C4-2B (cell line): ENCODE data around the gene NPIPA8.
"Not testable (repeated sequence)": the region's sequence is repeated elsewhere in the genome, so short reads cannot be mapped to it uniquely, and the experiment has no call there.

Experiments
- CTCF ChIP-seq: fragments of 450-650 bp; conservative IDR thresholded peaks from 2 replicates; pipeline ENCODE4 v1.5.1; 2017; ENCODE audit warnings: mild to moderate bottlenecking
- ZFX ChIP-seq: fragments of 450-650 bp; IDR thresholded peaks from 2 replicates; pipeline ENCODE4 v1.6.1; 2017

GRCh38 chr16:18293337-18293956 lies 43.1 kb downstream of the NPIPA8 start:
- not testable (repeated sequence) for TF ChIP-seq CTCF, ZFX
